HG02610 (cell line): Measurements from ENCODE around the gene NPAS3.

ENCODE experiments used
- ATAC-seq: cut with Tn5 transposase; IDR thresholded peaks from one replicate; pipeline ENCODE4 v1.9.1; 2021; ENCODE audit warnings: mild to moderate bottlenecking, moderate library complexity; ENCODE audit not compliant: unreplicated experiment

Gene NPAS3

GRCh38 chr14:33839193-33840076, 900.8 kb downstream of the NPAS3 start:
- no peak for ATAC-seq

- ATAC-seq = no peak
Observed at GRCh38 chr14:33840797-33841196, 902.1 kb downstream of the NPAS3 start.

- ATAC-seq = no peak
Observed at GRCh38 chr14:33842299-33842698, 903.6 kb downstream of the NPAS3 start.

- no peak for ATAC-seq
Observed at GRCh38 chr14:33844118-33844517, 905.4 kb downstream of the NPAS3 start.

DNA sequence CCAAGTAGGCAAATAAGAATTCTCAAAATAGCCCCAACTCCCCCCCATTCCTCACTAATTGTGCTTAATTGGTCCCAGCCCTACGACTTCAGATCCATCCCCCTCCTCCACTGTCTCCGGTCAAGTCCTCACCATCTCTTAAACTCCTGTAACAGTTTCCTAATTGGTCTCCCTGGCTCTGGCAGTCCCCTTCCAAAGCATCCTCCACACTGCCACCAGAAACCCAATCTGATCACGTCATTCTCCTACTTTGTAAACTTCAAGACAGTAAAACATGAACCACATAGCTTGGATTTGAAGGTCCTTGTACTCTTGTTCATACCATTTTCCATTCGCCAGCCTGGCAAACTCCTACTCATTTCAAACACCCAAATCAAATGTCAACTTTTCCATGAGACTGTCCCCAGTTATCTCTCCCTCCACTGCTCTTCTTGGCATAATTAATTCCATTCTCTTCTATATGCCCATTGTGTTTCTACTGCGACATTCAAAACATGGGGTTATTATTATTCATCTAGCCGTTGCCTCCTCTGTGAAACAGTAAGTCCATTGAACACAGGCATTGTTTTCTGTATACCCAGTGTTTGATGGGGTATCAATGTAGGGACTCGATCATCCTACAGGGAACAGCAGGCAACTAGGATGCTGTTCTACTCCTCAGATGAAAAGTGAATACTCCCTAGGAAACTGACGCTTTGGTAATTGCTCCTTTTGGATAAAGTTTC, 907.6 kb downstream of the NPAS3 start:
- ATAC-seq = no peak

GRCh38 chr14:33847066-33847465, 908.4 kb downstream of the NPAS3 start:
- ATAC-seq = no peak

- ATAC-seq = no peak
Observed at GRCh38 chr14:33848009-33848408, 909.3 kb downstream of the NPAS3 start.

- ATAC-seq = peak; percentile 44
Observed at GRCh38 chr14:33848706-33849454, 910.2 kb downstream of the NPAS3 start.

GRCh38 chr14:33849455-33849801, 910.7 kb downstream of the NPAS3 start:
- no peak for ATAC-seq

DNA sequence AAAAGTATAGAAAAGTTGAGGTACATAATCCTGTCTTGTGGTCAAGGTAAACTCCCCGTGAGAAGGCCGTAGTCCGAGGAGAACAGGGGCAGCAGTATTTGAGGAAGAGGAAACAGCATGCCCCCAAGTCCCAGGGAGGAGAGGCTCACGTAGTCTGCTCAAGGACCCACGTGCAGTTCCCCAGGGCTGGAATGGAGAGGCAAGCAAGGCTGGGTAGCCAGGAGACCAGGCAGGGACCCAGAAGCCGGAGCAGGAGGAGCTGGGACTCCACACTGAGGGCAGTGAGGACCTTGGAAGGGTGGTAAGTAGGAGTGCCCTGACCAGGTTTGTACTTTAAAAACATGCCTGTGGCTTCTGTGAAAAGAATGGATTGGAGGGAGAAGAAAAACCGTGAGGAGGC, 912.1 kb downstream of the NPAS3 start:
- no peak for ATAC-seq

- ATAC-seq = no peak
Observed at GRCh38 chr14:33851366-33851765, 912.7 kb downstream of the NPAS3 start.

DNA sequence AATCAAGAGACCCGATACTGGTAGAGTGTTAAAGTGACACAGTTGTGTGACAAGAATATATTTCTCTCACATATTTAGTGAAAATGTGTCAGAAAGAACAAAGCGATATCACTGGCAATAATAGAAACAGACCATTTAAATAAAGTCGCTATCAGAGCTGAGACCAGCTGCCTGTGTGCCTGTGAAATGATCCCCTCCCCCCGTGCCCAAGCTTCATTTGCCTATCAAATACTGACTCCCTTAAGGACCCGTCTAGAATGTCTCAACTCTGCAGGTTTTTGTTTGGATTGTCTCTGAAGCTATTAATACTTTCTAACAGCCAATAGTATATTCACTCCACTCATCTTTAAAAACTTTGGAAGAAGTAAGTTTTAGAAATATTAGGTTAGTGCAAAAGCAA, 913.3 kb downstream of the NPAS3 start:
- ATAC-seq = no peak
